ENCODE data around the gene SORT1. TPM values are rescaled to one million over a fixed set of nuclear protein-coding genes. Genes with fewer than 3 reads are reported as not detected.

Gene SORT1
- total and polyA plus RNA-seq, 2 of the 8 experiments (the other 6 are each of a cell fraction or from before 2014, with no cell fraction given): 18.7 to 69.6 TPM

- no peak for FAIRE-seq
Observed at GRCh38 chr1:109361069-109361468, 36.6 kb downstream of the SORT1 start.

More at GRCh38 chr1:109361069-109361468, 36.6 kb downstream of the SORT1 start:
- no peak overlapping the region for H4K8ac ChIP-seq (ENCODE audit: extremely low read depth, insufficient read depth, low read length)
- no peak overlapping the region for H3K4me3 ChIP-seq (ENCODE audit: extremely low read depth in 1 of 4, insufficient read depth in 2 of 4, low read depth in 3 of 4, low read length in 4 of 4)
- no peak overlapping the region for H3K4me2 ChIP-seq (ENCODE audit: insufficient read depth in 1 of 2, low read depth in 2 of 2, low read length in 2 of 2)
- ChIA-PET CTCF (ENCODE audit: partially characterized antibody) (interaction anchor here (0.8 to 1.4 kb wide), 3 partner anchors 9 to 37 kb away, joined by 4 read pairs; partner anchors contain the start of gene SORT1), POLR2A (ENCODE audit: partially characterized antibody) (interaction anchor here (0.7 to 1.4 kb wide), 2 partner anchors 18 to 54 kb away, joined by 3 to 5 read pairs; partner anchors contain the start of gene MYBPHL)
- no peaks in the 10 kb centered on the region for H3K27me3 ChIP-seq (replicated peaks in 1 of 4; ENCODE audit: control insufficient read depth in 3 of 4, extremely low read depth in 1 of 4, insufficient read depth in 3 of 4, low read length in 3 of 4)
- H3K79me2 ChIP-seq (ENCODE audit: control insufficient read depth in 1 of 2, insufficient read depth in 2 of 2, low read length in 2 of 2): no peaks in the 10 kb centered on the region
- no peak overlapping the region for H3K9ac ChIP-seq (replicated peaks in 1 of 4; ENCODE audit: extremely low read depth in 1 of 4, low read depth in 3 of 4, low read length in 3 of 4)
- no peak overlapping the region for H2BK12ac ChIP-seq (ENCODE audit: low read depth, low read length)
- H4K5ac ChIP-seq (ENCODE audit: insufficient read length, low read depth, low read length): no peak overlapping the region
- no peak overlapping the region for H3K27ac ChIP-seq (ENCODE audit: low read depth, low read length)
- no peak overlapping the region for H3K23ac ChIP-seq (ENCODE audit: insufficient read length)
- no peak for DNase-seq (ENCODE audit: low read depth in 1 of 2, low spot score in 2 of 2)
- H2AFZ ChIP-seq (ENCODE audit: low read length): no peak overlapping the region
- H3K56ac ChIP-seq (replicated peaks; ENCODE audit: insufficient read length, low read depth, low read length): no peak overlapping the region
- H3K14ac ChIP-seq (ENCODE audit: insufficient read length): no peak overlapping the region
- H2BK15ac ChIP-seq (ENCODE audit: low read length): no peak overlapping the region
- peaks cover 0 to 9% (median 0%) of the 10 kb centered on the region in 4 experiments; a peak in 2 of 8 replicates for H3K36me3 ChIP-seq (ENCODE audit: control insufficient read depth in 2 of 4, insufficient read depth in 4 of 4, low read length in 3 of 4)
- no peaks in the 10 kb centered on the region for H3K9me3 ChIP-seq (ENCODE audit: insufficient read depth in 2 of 2, low read depth in 1 of 2, low read length in 1 of 2)
- H4K91ac ChIP-seq (replicated peaks; ENCODE audit: insufficient read length, low read length): no peak overlapping the region
- H3K23me2 ChIP-seq (ENCODE audit: low read depth, low read length): no peaks in the 10 kb centered on the region
- no peak overlapping the region for H2BK120ac ChIP-seq (replicated peaks; ENCODE audit: low read depth, low read length)
- no peaks in the 10 kb centered on the region for H4K20me1 ChIP-seq (replicated peaks in 1 of 2; ENCODE audit: control insufficient read depth in 1 of 2, insufficient read depth in 2 of 2, low read length in 2 of 2)
- no peak overlapping the region for H2BK5ac ChIP-seq (ENCODE audit: low read depth, low read length)
- H3K4me1 ChIP-seq (replicated peaks in 1 of 4; ENCODE audit: control insufficient read depth in 3 of 4, insufficient read depth in 4 of 4, low read length in 3 of 4): peaks cover 0 to 4% (median 2%) of the 10 kb centered on the region in 4 experiments; a peak in 5 of 7 replicates
- no peak overlapping the region for H2AK5ac ChIP-seq (ENCODE audit: low read depth, low read length)
- no peak for TF ChIP-seq TCF12 (IDR thresholded peaks at IDR 0.05; ENCODE audit: low read depth, low read length)
- no peak overlapping the region for H3K18ac ChIP-seq (ENCODE audit: extremely low read depth, low read length)
- 91% methylated on average over 2 of the region's 2 CpGs; no CpG with 5 or more reads in 1 of the 2 experiments for WGBS, 2 experiments (ENCODE audit: extremely low coverage in 1 of 2, insufficient coverage in 1 of 2, insufficient read length in 1 of 2, insufficient replicate concordance in 2 of 2, low coverage in 1 of 2, low lambda C conversion rate in 2 of 2, missing lambda C conversion rate in 1 of 2)
- H3K79me1 ChIP-seq (ENCODE audit: low read depth, low read length): no peaks in the 10 kb centered on the region; the same call in 1 of the 2 replicates
- H2BK20ac ChIP-seq (ENCODE audit: low read length): no peak overlapping the region
- no peak overlapping the region for H3K4ac ChIP-seq (replicated peaks; ENCODE audit: insufficient read length, low read depth, low read length)
